Kidney (tissue), 14 donors: ENCODE results near the gene THAP4. TPM values are rescaled to one million over a fixed set of nuclear protein-coding genes. Genes with fewer than 3 reads are reported as not detected.
A peak's percentile ranks its signal among the peaks of the same experiment; 100 is the strongest.

Experiments used
- DNase-seq, 5 donors: peaks; one replicate each; pipeline ENCODE4 v3.0.0-alpha.2; 2013 to 2020
- FAIRE-seq: peaks from 2 replicates; lab custom pipeline; 2012; peaks lifted over from hg19 to GRCh38; lab: Jason Lieb, UNC
- H3K27ac ChIP-seq, 2 donors: one replicate each; pipeline ENCODE4 v1.7.0; 2013; ENCODE audit warnings: low read depth in 2 of 2, low read length in 2 of 2, inconsistent platforms in 1 of 2
- H3K27me3 ChIP-seq: one replicate; pipeline ENCODE4 v1.7.1; 2013; ENCODE audit warnings: low read length, inconsistent platforms; ENCODE audit not compliant: control insufficient read depth, insufficient read depth
- H3K36me3 ChIP-seq, 3 donors: one replicate each; pipeline versions ENCODE4 v1.7.0 to v1.7.1; 2013; ENCODE audit warnings: low read length in 3 of 3, control low read depth in 1 of 3, inconsistent platforms in 1 of 3; ENCODE audit not compliant: insufficient read depth in 3 of 3, control insufficient read depth in 2 of 3
- H3K4me1 ChIP-seq, 3 donors: one replicate each; pipeline versions ENCODE4 v1.7.0 to v1.7.1; 2013; ENCODE audit warnings: low read length in 3 of 3, inconsistent platforms in 1 of 3, low read depth in 1 of 3; ENCODE audit not compliant: control insufficient read depth in 2 of 3, insufficient read depth in 2 of 3
- H3K4me3 ChIP-seq, 3 donors: one replicate each; pipeline versions ENCODE4 v1.7.0 to v1.8.1; 2013; ENCODE audit warnings: low read length in 3 of 3, control low read depth in 1 of 3, inconsistent platforms in 1 of 3
- H3K9ac ChIP-seq, 3 donors: one replicate each; pipeline versions ENCODE4 v1.7.0 to v1.7.1; 2013; ENCODE audit warnings: low read length in 3 of 3, control low read depth in 1 of 3, inconsistent platforms in 1 of 3
- H3K9me3 ChIP-seq, 3 donors: one replicate each; pipeline versions ENCODE4 v1.7.0 to v1.7.1; 2013; ENCODE audit warnings: low read length in 3 of 3, control low read depth in 1 of 3, inconsistent platforms in 1 of 3; ENCODE audit not compliant: control insufficient read depth in 2 of 3, insufficient read depth in 1 of 3
- CTCF ChIP-seq: IDR thresholded peaks from 3 replicates; pipeline ENCODE4 v1.5.1; 2012; ENCODE audit warnings: mild to moderate bottlenecking, moderate library complexity, borderline replicate concordance; ENCODE audit not compliant: insufficient read depth; ENCODE audit errors: extremely low read depth
- intact Hi-C: fragments of 100-400 bp; cut with DNase I; formaldehyde crosslinking; loops from one replicate; pipeline ENCODE4 v1.11.1; 2022
- polyA plus RNA-seq: library from polyadenylated mRNA; stranded (reverse); fragments of 350-450 nt; fragmentation: Illumina TruSeq; extraction: RNeasy Lipid Tissue Mini Kit (QIAGEN cat#74804); gene quantifications from one replicate; pipeline ENCODE4 v1.2.3, GENCODE V29; 2014; ENCODE audit warnings: low read depth, low replicate concordance; ENCODE audit not compliant: insufficient read depth
- total RNA-seq: library from RNA; stranded (reverse); fragmentation: NEBNext Ultra II Directional; extraction: Animal tissue kit (Norgen Biotek cat#: 25700); gene quantifications from one replicate; pipeline ENCODE4 v1.2.1, GENCODE V29; 2021
- donor health status: control.
- donor health status: control.
- donor health status: control.
- donor health status: control.
- donor health status: control.
- donor health status: DM: yes; HTN: yes; CAD: no.
- donor health status: Normal renal cell carcinoma (clear cell type).

Gene THAP4
- total and polyA plus RNA-seq, 2 donors from 2014 or later = 68.0 to 184 TPM

- Histone ChIP-seq H3K9me3 (no peaks in the 10 kb centered on the region), H3K27ac (no peak overlapping the region), H3K9ac (no peak overlapping the region), H3K36me3 (peaks cover 2 to 33% (median 14%) of the 10 kb centered on the region in 3 donors), H3K4me3 (no peak overlapping the region), H3K4me1 (no peaks in the 10 kb centered on the region), H3K27me3 (no peaks in the 10 kb centered on the region)
- FAIRE-seq (no peak), DNase-seq (peak in 1 of 5 donors; percentile 52)
- intact Hi-C loops = no loop called here
- TF ChIP-seq CTCF = no peak
Observed at GRCh38 chr2:241660593-241661213, 23.7 kb upstream of the THAP4 start.

- no peak overlapping the region for H3K4me3 ChIP-seq
- FAIRE-seq = no peak
- no peak overlapping the region for H3K27ac ChIP-seq
- peaks cover 2 to 46% (median 26%) of the 10 kb centered on the region in 3 donors for H3K36me3 ChIP-seq
- H3K9ac ChIP-seq = no peak overlapping the region
- peak; percentile 54 for TF ChIP-seq CTCF
- intact Hi-C loops = no loop called here
- peak; percentile 71 to 88 (median 78) for DNase-seq
- H3K4me1 ChIP-seq = no peaks in the 10 kb centered on the region
- H3K9me3 ChIP-seq = no peaks in the 10 kb centered on the region
- H3K27me3 ChIP-seq = no peaks in the 10 kb centered on the region
Observed at GRCh38 chr2:241659150-241659739, 22.3 kb upstream of the THAP4 start.

- Histone ChIP-seq H3K9ac (no peak overlapping the region), H3K27me3 (no peaks in the 10 kb centered on the region), H3K4me3 (no peak overlapping the region), H3K27ac (no peak overlapping the region), H3K36me3 (peaks cover 2 to 46% (median 26%) of the 10 kb centered on the region in 3 donors), H3K4me1 (no peaks in the 10 kb centered on the region), H3K9me3 (no peaks in the 10 kb centered on the region)
- intact Hi-C loops = no loop called here
- no peak for FAIRE-seq
- TF ChIP-seq CTCF = no peak
- DNase-seq = no peak
Observed at GRCh38 chr2:241658296-241658695, 21.3 kb upstream of the THAP4 start.
